Measurements from ENCODE around the gene GRB14.
"Not testable (repeated sequence)": the region's sequence is repeated elsewhere in the genome, so short reads cannot be mapped to it uniquely, and the experiment has no call there.

GRB14 gene

DNA sequence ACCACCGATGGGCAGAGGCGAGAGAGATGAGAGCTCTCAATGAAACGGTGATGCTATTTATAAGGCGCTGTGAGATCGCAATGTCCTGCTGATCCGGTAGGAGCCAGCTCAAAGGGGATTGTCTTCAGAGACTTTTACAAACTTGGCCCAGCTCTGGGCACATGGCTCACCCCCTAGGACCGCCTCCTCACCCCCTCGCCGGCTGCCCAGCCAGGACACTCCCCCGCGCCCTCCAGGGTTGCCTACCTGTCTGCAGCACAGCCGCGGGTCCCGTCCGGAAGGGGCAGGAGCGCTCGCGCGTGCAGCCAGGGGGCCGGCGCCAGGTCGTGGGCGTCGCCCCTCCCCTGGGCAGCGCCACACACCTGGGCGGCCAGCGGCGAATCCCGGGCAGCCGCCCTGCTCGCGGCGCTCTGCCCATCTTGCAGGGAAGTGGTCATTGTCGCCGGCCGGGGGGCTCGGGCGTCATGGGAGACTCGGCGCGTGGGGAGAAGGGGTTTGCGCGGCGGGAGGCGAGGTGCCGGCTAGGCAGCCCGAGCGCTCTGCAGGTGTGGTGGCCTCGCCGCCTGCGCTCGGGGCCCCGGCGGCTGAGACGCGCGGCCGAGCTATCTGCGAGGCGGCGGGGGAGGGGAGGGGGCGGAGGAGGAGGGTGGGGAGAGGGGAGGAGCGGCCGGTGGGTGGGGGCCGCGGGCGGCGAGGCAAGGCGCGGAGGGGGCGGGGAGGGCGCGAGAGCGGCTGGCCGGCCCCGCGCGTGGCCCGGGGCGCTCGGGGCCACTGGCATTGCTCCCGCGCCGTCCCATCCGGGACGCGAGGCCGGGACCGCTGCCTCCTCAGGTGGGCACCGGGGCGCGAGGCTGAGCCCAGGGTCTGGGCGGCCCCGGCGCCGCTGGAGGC, at the start of gene GRB14:
TSS of gene GRB14 (minus strand) at position 610 of the 891 bp plus-strand sequence. CDS start at position 437, 173 bp downstream.
- DNase-seq (ENCODE audit: low spot score): no peak

- DNase-seq (ENCODE audit: low spot score): no peak
These were observed 48.0 kb upstream of the GRB14 start for GRCh38 chr2:164669291-164669690.

DNA sequence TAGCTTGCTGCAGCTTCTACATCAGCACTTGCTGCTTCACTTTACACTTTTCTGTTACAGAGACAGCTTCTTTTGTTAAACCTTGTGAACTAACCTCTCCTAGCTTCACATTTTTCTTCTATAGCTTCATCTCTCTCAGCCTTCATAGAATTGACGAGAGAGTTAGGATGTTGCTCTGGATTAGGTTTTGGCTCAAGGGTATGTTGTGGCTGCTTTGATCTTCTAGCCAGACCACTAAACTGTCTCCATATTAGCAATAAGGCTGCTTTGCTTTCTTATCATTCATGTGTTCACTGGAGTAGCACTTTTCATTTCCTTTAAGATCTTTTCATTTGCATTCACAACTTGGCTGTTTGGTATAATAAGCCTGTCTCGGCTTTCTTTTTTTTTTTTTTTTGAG, 46.3 kb upstream of the GRB14 start:
- no peak for DNase-seq (ENCODE audit: low spot score)

DNA sequence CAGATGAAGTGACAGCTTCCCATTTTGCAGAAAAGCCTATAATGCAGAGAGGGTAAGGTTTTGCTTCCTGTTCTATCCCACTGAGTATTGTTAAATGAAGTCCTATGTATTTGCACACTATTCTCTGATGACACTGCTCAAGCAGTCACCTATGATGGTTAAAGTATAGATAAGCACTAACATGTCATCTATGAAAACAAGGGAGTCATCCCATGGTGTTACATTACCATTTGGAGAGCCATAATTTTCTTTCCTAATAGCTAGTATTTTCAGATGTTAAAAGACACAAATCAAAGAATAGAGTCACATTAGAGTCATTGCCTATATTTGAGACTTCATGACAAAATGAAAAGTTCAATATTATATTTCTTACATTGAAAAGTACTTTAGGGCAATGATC, 42.8 kb upstream of the GRB14 start:
- no peak for DNase-seq (ENCODE audit: low spot score)

DNA sequence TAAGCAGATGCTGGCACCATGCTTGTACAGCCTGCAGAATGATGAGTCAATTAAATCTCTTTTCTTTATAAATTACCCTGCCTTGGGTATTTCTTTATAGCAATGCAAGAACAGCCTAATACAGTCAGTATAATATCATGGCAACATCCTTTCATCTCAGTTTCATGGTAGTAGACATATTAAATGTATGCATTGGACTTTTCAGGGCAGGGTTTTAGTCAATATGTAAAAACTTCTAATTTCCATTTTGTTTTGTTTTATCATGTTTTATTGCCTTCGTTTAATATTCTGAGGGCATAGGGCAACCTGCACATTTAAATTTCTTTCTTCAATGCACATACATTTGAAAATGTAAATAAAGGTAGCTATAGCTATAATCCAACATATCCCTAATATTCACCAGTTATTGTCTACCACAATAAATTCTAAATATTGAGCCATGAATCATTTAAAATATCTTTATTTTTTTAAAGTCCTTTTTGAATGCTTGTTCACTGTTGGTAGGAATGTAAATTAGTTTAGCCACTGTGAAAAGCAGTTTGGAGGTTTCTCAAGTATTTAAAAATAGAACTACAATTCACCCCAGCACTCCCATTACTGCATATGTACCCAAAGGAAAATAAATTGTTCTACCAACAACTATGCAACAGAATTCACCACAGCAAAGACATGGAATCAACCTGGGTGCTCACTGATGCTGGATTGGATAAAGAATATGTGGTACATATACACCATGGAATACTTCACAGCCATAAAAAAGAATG, 41.8 kb upstream of the GRB14 start:
- DNase-seq (ENCODE audit: low spot score): no peak

DNA sequence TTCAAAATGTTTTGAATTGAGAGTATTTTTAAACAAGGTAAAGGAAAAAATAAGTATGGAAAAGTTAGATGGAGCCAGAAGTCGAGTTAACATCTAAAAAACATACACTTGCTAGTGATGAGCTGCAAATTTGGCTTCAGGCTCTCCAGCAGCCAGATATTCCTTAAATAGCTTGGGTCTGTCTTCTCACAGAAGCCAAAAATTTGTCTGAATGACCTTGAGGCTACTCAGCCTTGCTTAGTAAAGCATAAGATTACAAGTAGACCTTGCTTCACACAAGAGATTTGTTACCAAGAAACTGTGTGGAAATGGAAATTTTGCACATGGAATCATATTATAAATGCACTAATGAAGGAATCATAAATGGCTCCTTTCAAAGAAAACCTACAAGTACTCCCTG, 40.8 kb upstream of the GRB14 start:
- DNase-seq (ENCODE audit: low spot score): no peak

DNA sequence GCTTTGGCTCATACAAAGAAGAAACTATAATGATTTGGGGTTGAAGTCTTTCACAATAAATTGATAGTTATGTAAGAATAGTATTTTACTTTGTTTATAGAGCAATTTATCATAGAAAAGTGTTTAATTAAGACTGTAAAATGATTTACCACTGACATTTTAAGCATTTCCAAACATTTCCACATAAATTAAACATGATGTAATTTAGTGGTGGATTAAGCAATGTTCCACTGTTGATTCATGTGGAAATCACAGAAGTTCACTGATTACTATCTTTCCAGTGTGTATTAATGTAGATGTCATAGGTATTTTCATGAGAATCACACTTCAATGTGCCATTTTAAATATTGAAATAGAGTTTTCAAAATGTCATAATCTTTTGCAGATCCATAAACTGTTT, 40.1 kb upstream of the GRB14 start:
- DNase-seq (ENCODE audit: low spot score): no peak

- no peak for DNase-seq (ENCODE audit: low spot score)
These were observed 35.8 kb upstream of the GRB14 start for GRCh38 chr2:164657129-164657528.

DNA sequence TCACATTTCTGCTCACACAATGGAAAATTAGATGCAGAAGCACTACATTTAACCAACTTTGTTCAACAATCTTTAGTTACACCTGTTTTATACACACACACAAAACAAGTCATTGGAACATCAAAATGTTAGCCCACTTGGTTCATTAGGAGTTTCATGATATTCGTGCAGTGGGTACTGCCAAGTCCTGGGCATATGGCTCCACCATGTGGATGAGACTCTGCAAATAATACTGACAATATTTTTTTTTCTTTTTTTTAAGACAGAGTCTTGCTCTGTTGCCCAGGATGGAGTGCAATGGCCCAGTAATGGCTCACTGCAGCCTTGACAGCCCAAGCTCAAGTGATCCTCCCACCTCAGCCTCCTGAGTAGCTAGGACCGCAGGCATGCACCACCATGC, 34.5 kb upstream of the GRB14 start:
- DNase-seq (ENCODE audit: low spot score): no peak

DNA sequence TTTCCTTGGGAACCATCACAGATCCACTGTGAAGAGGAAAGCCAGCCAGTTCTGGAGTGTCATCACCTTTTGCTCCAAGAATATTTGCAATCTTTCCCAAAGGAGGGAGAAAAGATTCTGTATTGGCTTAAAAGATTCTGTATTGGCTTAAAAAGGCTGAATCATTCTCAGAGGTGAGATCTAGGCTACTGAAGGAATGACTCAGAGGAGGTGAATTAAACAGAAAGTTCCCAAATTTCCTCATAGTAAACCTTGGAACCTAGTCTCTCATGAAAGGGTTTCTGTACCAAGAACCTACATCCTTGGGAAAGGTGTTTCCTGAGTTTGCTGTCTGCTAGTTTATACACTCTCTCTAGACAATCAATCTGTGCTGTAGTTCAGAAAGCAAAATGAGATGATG, 34.1 kb upstream of the GRB14 start:
- no peak for DNase-seq (ENCODE audit: low spot score)

DNA sequence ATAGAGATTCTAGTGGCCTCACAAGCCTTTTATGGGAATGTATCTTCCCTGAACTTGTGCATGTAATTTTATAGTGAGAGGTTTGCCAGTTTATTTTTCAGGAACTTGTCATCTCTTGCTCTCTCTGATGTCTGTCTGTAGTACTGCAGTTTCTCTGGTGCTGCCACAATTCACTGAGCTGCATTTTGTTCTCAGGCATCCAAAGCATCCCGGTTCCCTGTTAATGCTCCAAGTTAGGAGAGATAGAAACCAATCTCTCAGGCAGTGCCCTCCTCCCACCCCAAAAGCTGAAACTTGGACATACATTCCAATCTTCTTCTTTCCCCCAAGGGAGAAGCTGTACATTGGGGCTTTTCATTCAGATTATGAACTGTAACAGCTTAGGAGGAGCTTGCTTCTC, 30.1 kb upstream of the GRB14 start:
- DNase-seq (ENCODE audit: low spot score): no peak

DNA sequence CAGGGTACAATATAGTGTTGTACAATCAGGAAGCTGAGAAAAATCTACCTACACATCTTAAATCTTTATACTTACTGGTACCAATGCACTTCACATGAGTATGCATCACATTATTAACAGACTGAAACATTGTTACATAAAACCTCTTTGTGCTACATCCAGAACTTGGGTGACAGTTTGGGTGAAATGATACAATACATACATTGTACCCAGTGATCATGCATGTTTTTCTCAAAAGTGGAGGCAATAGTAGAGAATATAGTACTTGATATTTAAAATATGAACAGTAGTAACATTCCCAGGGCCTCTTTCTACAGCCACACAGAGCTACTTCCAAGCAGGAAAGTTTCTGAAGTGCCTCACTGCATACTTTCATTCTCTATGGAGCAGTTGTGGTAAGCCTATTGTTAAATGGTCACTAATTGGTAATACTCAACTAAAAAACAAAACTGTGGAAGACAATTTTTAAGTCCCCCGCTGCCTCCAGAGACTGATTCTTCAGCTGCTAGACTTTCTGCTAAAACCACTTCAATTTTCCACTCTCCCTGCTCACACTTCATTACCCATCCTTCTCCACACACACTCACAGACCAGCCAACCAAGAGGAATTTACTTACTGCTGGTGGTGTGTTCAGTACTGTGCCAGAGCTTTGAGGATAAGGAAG, 22.9 kb upstream of the GRB14 start:
- no peak for DNase-seq (ENCODE audit: low spot score)

DNA sequence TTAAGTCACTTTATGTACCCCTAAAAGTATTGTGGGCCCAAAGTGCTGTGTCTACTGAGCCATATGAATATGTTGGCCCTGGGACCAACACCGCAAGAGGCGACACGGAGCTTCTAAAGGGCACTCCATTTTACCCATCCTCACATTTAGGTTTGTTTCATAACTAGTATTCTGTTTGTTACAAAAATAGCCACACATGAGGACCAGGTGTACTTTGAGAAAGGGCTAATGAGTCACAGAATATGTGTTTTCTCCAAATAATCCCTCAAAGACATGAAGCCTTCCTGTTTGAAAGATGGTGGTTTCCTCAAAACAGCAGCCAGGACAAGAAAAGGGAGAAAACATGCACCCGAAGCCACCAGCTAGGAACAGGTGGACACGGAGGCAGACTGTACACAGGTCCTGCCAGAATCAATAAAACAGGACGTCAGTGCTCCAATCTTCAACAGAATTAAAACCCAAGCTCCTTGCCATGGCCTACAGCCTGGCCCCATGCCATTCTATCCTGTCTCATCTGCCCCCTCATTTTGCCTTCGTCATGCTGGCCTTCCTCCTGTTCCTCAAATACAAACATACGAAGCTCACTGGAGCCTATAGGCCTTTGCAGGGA, 21.8 kb upstream of the GRB14 start:
- DNase-seq (ENCODE audit: low spot score): no peak

- DNase-seq (ENCODE audit: low spot score): no peak
These were observed 21.0 kb upstream of the GRB14 start for GRCh38 chr2:164642268-164642667.

DNA sequence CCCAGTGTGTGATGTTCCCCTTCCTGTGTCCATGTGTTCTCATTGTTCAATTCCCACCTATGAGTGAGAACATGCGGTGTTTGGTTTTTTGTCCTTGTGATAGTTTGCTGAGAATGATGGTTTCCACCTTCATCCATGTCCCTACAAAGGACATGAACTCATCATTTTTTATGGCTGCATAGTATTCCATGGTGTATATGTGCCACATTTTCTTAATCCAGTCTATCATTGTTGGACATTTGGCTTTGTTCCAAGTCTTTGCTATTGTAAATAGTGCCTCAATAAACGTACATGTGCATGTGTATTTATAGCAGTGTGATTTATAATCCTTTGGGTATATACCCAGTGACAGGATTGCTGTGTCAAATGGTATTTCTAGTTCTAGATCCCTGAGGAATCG, 7.0 kb upstream of the GRB14 start:
- not testable (repeated sequence) for DNase-seq (ENCODE audit: low spot score)

DNA sequence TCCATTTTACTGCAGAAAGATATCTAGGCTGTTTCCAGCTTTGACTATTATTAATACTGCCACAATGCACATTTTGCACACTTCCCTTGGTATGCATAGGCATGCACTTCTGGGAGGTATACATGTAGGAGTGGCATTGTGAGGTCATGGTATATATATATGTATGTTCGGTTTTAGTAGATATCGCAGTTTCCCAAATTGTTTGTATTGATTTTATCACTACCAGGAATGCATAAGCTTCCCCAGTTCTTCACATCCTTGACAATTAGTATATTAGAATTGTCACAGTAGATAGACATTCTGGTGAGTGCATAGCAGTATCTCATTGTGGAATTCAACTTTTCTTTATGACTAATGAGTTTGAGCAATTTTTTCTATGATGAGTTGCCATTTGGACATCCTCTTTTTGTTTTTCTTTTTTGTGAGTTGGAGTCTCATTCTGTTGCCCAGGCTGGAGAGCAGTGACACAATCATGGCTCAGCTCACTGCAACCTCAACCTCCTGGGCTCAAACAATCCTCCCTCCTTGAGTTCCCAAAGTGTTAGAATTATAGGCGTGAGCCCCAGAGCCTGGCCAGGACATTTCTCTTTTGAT, 4.2 kb upstream of the GRB14 start:
- DNase-seq (ENCODE audit: low spot score): peak; percentile 50

GRCh38 chr2:164624316-164624715, 3.0 kb upstream of the GRB14 start:
- DNase-seq (ENCODE audit: low spot score): no peak

DNA sequence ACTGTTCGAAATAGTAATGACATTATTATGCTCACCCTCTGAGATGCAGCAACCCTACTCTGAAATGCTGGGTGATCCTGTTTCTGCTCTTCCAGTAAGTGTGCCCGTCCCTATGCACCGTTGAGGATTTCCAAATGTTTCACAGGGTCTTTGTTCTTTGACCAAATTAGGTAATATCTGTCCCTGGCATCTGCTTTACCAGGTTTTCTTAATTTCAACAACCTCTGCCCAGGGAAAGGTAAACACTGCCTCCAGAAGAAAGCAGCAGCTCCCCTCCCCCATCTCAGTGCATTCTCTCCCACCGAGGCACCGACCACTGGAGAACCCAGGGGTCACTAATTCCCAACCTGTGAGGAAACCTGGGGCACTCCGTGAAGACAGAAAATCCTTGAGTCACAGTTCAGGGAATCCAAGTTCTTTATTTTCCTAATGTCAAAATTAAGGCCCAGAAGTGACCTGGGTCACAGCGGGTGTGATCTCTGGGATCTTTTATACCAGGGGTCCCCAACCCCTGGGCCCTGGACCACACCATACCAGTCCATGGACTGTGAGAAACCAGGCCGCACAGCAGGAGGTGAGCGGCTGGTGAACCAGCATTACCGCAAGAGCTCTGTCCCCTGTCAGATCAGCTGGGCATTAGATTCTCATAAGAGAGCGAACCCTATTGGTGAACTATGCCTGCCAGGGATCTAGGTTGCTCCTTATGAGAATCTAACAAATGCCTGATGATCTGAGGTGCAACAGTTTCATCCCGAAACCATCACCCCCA, 1.2 kb upstream of the GRB14 start:
- DNase-seq (ENCODE audit: low spot score): no peak

- DNase-seq (ENCODE audit: low spot score): no peak
These were observed 453 bp upstream of the GRB14 start for GRCh38 chr2:164621764-164622105.

GRCh38 chr2:164620457-164620856, 825 bp downstream of the GRB14 start:
- no peak for DNase-seq (ENCODE audit: low spot score)

DNA sequence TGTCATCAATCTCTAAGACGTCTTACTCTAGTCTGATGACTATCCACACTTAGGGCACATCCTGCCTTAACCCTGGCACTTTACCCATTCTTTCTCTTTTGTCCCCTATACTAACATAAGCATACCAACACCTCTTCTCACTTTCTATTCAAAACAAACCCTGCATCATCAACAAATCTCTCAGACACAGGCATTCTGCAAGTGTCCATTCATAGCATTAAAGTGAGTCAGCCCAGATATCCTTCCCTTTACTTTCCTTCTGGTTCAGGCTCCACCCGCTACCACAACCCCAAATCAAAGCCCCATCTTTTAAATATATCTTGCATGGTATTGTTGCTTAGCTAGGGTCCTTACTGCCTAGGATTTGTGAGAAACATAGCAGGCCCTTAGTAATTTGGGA, 3.8 kb downstream of the GRB14 start:
- DNase-seq (ENCODE audit: low spot score): peak; percentile 58
